Measurements from ENCODE around the gene TMEM179.

TMEM179 gene

DNA sequence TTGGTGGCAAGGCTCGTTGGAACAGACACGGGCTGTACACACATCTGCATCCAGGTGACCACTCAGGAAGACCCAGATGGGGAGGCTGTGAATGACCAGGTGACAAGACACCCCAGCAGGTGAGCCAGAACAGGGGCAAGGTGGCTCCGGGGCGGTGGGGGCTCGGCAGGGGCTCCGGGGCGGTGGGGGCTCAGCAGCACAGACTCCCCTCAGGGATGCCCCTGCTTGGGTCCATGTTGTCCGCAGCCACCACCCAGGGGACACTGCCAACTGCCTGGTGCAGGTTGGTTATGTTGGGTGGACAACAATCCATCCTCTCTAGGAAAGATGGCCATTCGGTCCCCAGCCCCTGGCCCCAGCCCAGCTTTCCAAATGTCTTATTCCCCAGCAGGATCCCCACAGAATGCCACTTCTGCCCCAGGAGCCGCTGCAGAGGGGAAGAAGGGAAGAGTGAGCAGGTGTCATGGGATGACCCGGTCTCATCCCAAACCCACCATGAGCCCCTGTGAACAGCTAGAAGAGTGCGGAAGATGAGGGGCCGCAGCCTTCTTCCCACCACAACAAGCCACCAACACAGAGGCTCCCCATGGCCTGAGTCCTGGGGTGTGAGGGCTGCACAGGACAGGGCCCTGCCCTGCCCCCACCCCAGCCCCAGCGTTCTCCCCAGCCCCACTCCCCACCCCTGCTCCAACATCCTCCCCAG is 56.4 kb downstream of the TMEM179 start:
- no peaks in the 10 kb centered on the region for H3K4me1 ChIP-seq (ENCODE audit: insufficient read depth, poor library complexity, severe bottlenecking)
- peak; percentile 62 for DNase-seq (ENCODE audit: low spot score)

DNA sequence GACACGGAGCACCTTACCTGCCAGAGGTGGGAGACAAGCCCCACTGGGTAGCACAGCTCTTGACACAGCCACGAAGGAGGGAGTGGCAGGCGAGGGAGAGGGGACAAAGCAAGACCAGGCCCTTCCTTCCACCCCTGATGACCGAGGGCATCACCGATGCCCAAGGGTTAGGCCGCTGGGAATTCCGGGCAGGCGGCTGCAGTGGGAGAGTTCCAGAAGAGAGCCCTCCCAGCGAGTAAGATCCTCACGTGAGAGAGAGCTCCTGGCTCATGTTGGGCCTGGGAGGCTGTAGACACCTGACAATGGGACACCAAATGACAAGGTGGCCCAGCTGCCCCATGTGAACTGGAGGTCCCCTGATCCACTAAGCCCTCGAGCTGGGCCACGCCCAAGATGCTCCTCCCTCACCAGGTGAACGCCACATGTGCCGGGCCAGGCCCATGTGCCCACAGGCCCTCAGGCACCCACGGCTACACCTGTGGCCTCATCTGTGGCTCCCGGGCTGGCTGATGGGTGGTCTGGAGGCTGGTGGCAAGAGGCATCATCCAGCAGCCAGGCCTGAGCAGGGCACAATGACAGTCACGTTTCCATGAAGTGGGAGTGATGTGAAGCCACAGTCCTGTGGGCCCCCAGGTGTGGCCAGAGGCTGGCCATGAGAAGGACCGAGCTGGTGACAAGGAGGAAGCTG is 57.1 kb downstream of the TMEM179 start:
- Histone ChIP-seq H3K9me3 (ENCODE audit: severe bottlenecking) (no peaks in the 10 kb centered on the region), H3K4me3 (ENCODE audit: severe bottlenecking) (no peak overlapping the region), H3K27me3 (ENCODE audit: insufficient read depth, poor library complexity, severe bottlenecking) (peaks cover 56% of the 10 kb centered on the region), H3K27ac (ENCODE audit: poor library complexity, severe bottlenecking) (no peak overlapping the region), H3K4me1 (ENCODE audit: insufficient read depth, poor library complexity, severe bottlenecking) (no peaks in the 10 kb centered on the region), H3K36me3 (ENCODE audit: low read depth) (no peaks in the 10 kb centered on the region)
- peak; percentile 66 for DNase-seq (ENCODE audit: low spot score)
- TF ChIP-seq, protein P1, sequence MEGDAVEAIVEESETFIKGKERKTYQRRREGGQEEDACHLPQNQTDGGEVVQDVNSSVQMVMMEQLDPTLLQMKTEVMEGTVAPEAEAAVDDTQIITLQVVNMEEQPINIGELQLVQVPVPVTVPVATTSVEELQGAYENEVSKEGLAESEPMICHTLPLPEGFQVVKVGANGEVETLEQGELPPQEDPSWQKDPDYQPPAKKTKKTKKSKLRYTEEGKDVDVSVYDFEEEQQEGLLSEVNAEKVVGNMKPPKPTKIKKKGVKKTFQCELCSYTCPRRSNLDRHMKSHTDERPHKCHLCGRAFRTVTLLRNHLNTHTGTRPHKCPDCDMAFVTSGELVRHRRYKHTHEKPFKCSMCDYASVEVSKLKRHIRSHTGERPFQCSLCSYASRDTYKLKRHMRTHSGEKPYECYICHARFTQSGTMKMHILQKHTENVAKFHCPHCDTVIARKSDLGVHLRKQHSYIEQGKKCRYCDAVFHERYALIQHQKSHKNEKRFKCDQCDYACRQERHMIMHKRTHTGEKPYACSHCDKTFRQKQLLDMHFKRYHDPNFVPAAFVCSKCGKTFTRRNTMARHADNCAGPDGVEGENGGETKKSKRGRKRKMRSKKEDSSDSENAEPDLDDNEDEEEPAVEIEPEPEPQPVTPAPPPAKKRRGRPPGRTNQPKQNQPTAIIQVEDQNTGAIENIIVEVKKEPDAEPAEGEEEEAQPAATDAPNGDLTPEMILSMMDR (IDR thresholded peaks at IDR 0.05; ENCODE audit: poor library complexity, severe bottlenecking): no peak
- ATAC-seq (ENCODE audit: low read depth): no peak

More for the DNA sequence above, 56.4 kb downstream of the TMEM179 start:
- Histone ChIP-seq H3K27ac (ENCODE audit: poor library complexity, severe bottlenecking) (no peak overlapping the region), H3K36me3 (ENCODE audit: low read depth) (no peaks in the 10 kb centered on the region), H3K27me3 (ENCODE audit: insufficient read depth, poor library complexity, severe bottlenecking) (peaks cover 56% of the 10 kb centered on the region), H3K9me3 (ENCODE audit: severe bottlenecking) (no peaks in the 10 kb centered on the region), H3K4me3 (ENCODE audit: severe bottlenecking) (no peak overlapping the region)
- TF ChIP-seq, protein P1 (IDR thresholded peaks at IDR 0.05; ENCODE audit: poor library complexity, severe bottlenecking): no peak
- no peak for ATAC-seq (ENCODE audit: low read depth)

DNA sequence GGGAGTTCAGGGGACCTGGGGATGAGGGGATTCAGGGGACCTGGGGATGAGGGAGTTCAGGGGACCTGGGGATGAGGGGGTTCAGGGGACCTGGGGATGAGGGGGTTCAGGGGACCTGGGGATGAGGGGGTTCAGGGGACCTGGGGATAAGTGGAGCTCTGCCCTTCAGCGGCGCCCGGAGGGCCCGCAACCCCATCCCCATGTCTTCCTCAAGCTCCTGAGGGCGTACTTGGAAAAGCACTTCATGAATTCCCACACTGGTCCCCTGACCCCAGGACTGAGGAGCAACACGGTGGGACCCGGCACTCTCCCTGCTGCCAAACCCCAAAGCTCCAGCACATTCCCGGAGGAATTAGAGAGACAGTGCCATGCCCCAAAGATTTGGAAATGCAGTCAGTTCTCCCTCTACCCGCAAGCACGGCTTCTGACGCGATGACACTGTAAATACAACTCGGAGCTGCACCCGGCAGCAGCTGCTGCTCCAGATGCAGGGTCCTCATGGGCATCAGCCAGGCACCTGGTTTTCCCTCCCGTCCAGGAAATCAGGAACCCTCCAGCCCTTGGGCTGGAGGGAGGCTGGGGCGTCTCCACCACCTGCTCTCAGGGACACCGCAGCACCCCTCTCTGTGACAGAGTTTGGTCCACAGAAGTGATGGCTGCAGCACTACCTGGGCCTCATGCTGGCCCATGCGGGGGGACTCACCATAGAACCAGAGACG is 57.8 kb downstream of the TMEM179 start:
- TF ChIP-seq, protein P1 (IDR thresholded peaks at IDR 0.05; ENCODE audit: poor library complexity, severe bottlenecking): no peak
- no peaks in the 10 kb centered on the region for H3K4me1 ChIP-seq (ENCODE audit: insufficient read depth, poor library complexity, severe bottlenecking)
- no peaks in the 10 kb centered on the region for H3K36me3 ChIP-seq (ENCODE audit: low read depth)
- peaks cover 57% of the 10 kb centered on the region for H3K27me3 ChIP-seq (ENCODE audit: insufficient read depth, poor library complexity, severe bottlenecking)
- DNase-seq (ENCODE audit: low spot score) (no peak), ATAC-seq (ENCODE audit: low read depth) (no peak)
- no peak overlapping the region for H3K27ac ChIP-seq (ENCODE audit: poor library complexity, severe bottlenecking)
- no peak overlapping the region for H3K4me3 ChIP-seq (ENCODE audit: severe bottlenecking)
- no peaks in the 10 kb centered on the region for H3K9me3 ChIP-seq (ENCODE audit: severe bottlenecking)

DNA sequence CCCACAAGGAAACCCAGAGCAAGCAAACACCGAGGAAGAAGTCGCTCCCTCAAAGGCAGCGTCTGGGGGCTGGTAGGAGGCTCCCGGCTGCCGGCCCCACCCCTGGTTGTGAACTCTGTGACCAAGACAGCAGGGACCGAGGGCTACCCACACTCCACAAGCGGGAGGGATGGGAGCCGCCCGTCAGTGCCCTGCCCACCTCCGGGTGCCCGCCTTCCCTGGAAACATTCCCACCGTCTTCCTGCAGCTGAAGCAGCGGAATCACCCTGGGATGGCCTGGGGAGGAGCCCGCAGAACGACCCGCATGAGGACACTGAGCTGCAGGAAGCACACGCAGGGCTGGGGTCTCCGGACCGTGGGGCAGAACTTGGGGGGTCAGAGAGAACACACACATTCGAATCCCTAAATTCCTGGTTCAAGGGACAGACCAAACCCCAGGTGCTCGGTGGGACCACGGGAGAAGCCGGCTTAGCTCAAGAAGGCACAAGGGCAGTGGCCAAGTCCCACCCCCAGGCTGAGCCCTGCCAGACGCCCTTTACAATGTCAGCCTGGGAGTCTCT is 58.5 kb downstream of the TMEM179 start:
- ATAC-seq (ENCODE audit: low read depth): no peak

More for the DNA sequence above, 58.5 kb downstream of the TMEM179 start:
- no peak for DNase-seq (ENCODE audit: low spot score)
- H3K27me3 ChIP-seq (ENCODE audit: insufficient read depth, poor library complexity, severe bottlenecking): peaks cover 58% of the 10 kb centered on the region
- H3K4me3 ChIP-seq (ENCODE audit: severe bottlenecking): no peak overlapping the region
- no peak overlapping the region for H3K27ac ChIP-seq (ENCODE audit: poor library complexity, severe bottlenecking)
- H3K4me1 ChIP-seq (ENCODE audit: insufficient read depth, poor library complexity, severe bottlenecking): no peaks in the 10 kb centered on the region
- no peaks in the 10 kb centered on the region for H3K36me3 ChIP-seq (ENCODE audit: low read depth)
- TF ChIP-seq, protein P1 (IDR thresholded peaks at IDR 0.05; ENCODE audit: poor library complexity, severe bottlenecking): no peak
- no peaks in the 10 kb centered on the region for H3K9me3 ChIP-seq (ENCODE audit: severe bottlenecking)
